NCI-H524 treated with DMSO at 0.1 percent for 48 hours (cell line): ENCODE results near the gene KCNE4.

Source experiments
- DNase-seq: peaks from one replicate; lab custom pipeline; 2025; lab: John Stamatoyannopoulos, UW

Gene KCNE4, protein sequence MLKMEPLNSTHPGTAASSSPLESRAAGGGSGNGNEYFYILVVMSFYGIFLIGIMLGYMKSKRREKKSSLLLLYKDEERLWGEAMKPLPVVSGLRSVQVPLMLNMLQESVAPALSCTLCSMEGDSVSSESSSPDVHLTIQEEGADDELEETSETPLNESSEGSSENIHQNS

GRCh38 chr2:223051693-223052289, at the start of gene KCNE4:
KCNE4 (plus strand) TSS chr2:223052190; CDS start chr2:223052831, 641 bp downstream.
- DNase-seq: no peak

DNA sequence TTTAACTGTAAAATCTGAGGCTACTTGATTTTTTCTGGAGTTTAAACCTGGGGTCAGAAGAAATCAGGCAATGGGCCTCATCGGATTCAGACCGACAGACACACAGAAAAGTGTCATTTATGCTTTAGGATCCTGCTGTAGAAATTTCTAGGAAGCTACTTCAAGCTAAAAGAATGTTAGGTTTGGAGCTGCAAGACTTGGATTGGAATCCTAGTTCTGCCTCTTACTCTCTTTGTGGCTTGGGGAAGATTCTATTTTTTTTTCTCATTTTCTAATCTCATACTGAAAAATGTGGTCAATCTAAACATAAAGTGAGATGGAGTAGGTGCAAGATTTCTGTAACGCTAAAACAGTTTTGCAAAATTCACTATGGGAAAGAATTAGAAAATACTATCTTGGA, 48.8 kb upstream of the KCNE4 start:
- no peak for DNase-seq

DNA sequence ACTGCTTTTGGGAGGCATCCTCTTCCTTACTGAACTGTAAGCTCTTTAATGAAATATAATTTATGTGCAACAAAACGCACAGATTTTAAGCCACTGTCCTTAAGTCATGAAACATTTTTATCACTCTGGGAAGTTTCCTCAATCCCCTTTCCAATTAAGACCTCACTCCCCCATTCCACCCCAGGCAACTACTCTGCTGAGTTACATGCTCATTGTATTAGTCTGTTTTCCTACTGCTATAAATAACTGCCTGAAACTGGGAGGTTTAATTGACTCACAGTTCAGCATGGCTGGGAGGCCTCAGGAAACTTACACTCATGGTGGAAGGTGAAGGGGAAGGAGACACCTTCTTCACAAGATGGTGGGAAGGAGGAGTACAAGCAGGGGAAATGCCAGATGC, 46.5 kb upstream of the KCNE4 start:
- no peak for DNase-seq

DNA sequence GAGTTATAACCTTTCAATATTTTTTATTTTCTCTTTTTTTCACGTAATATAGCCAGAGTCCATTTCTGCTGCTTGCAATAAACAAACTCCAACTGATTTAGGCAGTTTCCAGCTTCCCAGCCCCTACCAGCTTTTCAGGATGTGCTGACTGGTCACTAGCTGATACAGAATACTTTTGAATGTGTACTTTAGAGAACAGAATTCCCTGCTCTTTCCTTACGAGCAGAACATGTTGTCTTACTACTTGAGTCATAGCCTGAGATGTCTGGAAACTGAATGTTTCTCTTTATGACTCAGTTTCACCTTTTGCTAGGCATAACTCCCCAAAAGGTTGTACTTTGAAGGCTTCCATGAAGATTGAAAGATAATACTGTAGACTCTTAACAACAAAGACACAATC, 44.5 kb upstream of the KCNE4 start:
- DNase-seq: no peak

GRCh38 chr2:223008162-223008561, 43.8 kb upstream of the KCNE4 start:
- no peak for DNase-seq

DNA sequence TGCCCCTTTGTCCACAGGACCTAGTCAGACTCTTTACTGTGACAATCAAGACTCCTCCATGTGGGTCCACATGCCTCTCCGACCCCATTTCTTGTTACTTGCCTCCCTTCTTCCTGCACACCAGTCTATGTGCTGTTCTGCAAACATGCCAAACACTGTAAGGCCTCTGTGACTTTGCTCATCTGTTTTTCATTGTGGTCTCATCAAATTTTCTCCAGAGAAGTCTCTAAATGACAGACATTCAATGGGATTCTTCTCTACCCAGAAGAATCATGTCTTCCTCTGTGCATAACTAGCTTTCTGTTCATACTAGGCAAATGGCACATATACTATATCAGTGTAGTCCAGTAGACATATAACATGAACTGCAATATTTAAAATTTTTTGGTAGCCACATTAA, 43.0 kb upstream of the KCNE4 start:
- DNase-seq: no peak

- DNase-seq: no peak
Measured at GRCh38 chr2:223010641-223011040, 41.3 kb upstream of the KCNE4 start.

DNA sequence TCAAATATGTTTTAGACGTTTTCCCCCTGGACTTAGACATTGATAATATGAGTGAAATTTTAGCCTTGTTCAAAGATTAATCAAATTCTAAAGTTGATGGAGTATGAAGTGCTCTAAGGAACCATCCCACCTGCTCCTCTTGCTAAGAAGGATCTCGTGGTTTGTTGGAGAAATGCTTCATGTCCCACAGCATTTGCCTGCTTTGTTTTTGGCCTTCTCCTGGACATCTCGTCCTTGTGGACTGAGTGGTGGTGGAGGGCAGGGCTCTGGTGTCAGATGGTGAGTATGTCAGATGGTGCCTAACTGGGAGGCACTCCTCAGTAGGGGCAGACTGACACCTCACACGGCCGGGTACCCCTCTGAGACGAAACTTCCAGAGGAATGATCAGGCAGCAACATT, 39.7 kb upstream of the KCNE4 start:
- DNase-seq: no peak

DNA sequence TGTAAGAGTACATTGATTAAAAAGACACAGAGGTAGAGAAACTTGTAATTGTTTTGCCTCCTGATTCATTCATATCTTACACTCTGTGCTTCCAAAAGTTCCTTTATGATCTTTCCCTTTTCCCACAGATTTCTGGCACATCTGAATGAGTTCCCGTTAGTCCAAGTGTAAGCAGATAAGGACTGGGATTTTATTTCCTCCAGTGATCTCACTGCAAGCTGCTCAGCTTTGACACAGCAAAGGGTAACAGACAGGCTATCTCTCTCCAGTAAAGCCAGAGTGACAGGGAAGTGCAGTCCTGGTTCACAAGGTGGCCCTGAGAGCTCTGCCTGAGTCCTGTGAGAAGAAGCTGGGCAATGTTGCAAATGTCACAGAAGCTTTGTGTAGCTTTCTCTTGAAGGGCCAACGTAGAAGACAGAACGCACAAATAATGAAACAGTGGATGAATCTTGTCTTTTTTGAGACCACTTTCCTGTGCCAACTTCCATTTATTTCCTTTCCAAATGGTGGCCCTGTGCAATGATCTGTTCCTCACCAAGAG, 32.5 kb upstream of the KCNE4 start:
- DNase-seq: no peak

- DNase-seq: no peak
Measured at GRCh38 chr2:223019987-223020717, 31.8 kb upstream of the KCNE4 start.

DNA sequence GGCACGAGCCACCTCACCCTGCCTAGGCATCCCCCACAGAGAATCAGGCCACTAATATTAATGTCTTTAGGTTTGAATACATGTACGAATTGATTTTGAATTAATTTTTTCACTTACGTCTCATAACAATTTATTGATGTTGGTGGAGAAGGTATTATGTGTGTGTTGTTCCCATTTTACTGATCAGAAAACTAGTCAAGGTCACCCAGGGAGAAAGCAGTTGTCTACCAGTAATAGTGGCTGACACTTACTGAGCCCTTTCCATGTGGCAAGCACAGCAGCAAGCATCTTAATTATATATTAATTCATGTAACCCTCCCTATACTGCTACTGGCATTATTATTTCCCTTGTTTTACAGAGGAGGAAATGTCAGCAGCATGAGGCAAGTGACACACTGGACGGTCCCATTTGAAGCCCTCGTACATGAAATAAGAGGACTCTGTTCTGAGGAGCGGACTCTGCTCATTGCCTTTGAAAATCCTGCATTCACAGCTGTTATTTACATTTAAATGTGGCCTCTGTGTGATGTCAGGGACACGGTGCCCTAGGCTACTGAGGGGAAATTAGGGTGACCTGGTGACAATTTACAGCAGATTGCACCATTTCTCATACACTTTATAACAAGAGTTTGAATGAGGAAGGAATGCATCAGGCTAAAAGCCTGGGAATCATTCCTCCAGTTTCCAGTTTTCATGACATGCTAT, 30.9 kb upstream of the KCNE4 start:
- DNase-seq: no peak

- DNase-seq: no peak
Measured at GRCh38 chr2:223026357-223027110, 25.5 kb upstream of the KCNE4 start.

DNA sequence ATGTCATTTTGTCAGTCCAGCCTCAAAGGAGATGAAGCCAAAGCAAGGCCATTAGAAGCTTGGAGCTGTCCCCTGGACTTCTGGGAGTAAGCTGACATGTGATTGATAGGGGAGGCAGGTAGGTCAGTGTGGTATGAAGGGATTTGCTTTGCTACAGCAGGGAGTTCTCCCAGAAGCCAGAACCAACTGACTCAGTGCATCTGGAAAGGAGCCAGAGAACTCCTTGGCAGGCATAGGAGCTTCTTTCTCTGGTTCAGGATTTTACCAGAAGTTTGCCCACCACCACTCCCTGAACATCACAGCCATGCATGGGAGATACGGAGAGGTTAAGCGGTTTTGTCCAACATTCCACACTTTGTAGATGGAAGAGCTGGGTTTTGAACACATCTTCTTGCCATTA, 24.5 kb upstream of the KCNE4 start:
- DNase-seq: no peak

DNA sequence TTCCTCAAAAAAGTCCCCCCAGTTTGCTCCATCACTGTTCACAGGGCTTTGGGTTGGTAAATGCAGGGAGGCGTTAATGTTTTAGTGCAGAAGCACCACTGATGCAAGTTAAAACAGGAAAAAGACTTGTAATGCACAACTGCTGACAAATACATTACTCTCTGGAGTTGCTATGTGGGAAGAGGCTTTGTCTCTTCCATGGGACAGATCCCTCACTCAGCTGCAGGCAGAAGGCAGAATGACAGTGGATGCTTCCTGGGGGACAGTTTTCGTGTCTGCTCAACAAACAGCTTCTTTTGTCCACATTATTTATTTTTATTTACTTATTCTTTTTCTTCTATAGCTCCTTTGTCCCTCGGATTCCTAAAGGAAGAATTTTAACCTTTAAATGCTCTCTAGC, 22.7 kb upstream of the KCNE4 start:
- no peak for DNase-seq

- DNase-seq: no peak
Measured at GRCh38 chr2:223032187-223033142, 19.5 kb upstream of the KCNE4 start.

- no peak for DNase-seq
Measured at GRCh38 chr2:223034221-223034975, 17.6 kb upstream of the KCNE4 start.

DNA sequence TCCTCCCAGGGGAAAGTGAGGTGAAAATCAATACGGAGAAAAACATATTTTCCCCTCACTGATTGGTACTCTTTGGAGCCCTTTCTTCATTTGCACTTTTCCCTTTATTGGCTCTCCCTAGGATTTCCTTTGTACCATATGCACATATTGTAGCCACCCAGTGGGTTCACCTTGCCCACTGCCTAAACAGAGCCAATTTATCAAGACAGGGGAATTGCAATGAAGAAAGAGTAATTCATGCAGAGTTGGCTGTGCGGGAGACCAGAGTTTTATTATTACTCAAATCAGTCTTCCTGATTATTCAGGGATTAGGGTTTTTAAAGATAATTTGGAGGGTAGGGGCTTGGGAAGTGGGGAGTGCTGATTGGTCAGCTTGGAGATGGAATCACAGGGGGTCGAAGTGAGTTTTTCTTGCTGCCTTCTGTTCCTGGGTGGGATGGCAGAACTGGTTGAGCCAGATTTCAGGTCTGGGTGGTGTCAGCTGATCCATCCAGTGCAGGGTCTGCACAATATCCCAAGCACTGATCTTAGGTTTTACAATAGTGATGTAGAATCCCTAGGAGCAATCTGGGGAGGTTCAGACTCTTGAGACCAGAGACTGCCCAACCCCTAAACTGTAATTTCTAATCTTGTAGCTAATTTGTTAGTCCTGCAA, 15.1 kb upstream of the KCNE4 start:
- no peak for DNase-seq

GRCh38 chr2:223037445-223037800, 14.6 kb upstream of the KCNE4 start:
- DNase-seq: no peak

DNA sequence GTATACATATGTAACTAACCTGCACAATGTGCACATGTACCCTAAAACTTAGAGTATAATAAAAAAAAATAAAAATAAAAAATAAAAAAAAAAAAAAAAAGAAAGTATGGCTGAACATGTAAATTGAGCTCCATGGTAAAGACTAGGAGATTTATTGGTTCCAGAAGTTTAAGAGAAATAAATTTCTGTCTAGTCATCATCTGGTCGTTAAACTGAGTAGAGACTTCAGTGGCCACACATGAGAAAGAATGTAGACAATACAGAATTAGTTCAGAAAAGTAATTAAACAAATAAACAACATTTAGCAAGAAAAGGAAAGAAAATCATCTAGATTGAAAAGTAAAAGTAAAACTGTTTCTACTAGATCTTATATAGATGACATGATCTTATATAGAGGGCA, 12.4 kb upstream of the KCNE4 start:
- no peak for DNase-seq

GRCh38 chr2:223040527-223040926, 11.5 kb upstream of the KCNE4 start:
- no peak for DNase-seq
